Neural cell (in vitro differentiated cells): ENCODE data around the gene SCUBE1. TPM values are rescaled to one million over a fixed set of nuclear protein-coding genes. Genes with fewer than 3 reads are reported as not detected.

ENCODE experiments used
- H2AFZ ChIP-seq: fragments of 200-600, 300-800 bp; sonication (generic), shearing (Covaris generic); 2 replicates; pipeline ENCODE4 v1.6.0; 2014; ENCODE audit warnings: low read depth, mild to moderate bottlenecking, antibody characterized with exemption, low read length, moderate library complexity
- H3F3A ChIP-seq: fragments of 200-600 bp; shearing (Covaris generic); 2 replicates; pipeline ENCODE4 v1.6.1; 2016; ENCODE audit warnings: mild to moderate bottlenecking, moderate library complexity, mixed read lengths, antibody characterized with exemption, low read length; ENCODE audit not compliant: insufficient read depth, poor library complexity, severe bottlenecking
- H3K27ac ChIP-seq: fragments of 200-600, 300-800 bp; sonication (generic), shearing (Covaris generic); 2 replicates; pipeline ENCODE4 v1.5.1; 2014; ENCODE audit warnings: mild to moderate bottlenecking, low read length, moderate library complexity
- H3K27me3 ChIP-seq: fragments of 300-800, 200-600 bp; sonication (generic), shearing (Covaris generic); 2 replicates; pipeline ENCODE4 v1.6.0; 2014; ENCODE audit warnings: mild to moderate bottlenecking, low read depth, low read length, moderate library complexity; ENCODE audit not compliant: insufficient read depth
- H3K36me3 ChIP-seq: fragments of 300-800, 200-600 bp; sonication (generic), shearing (Covaris generic); 2 replicates; pipeline ENCODE4 v1.5.1; 2014; ENCODE audit warnings: mild to moderate bottlenecking, antibody characterized with exemption, low read length, moderate library complexity; ENCODE audit not compliant: insufficient read depth
- H3K4me2 ChIP-seq: fragments of 300-800, 200-600 bp; sonication (generic), shearing (Covaris generic); 2 replicates; pipeline ENCODE4 v1.6.0; 2014; ENCODE audit warnings: mild to moderate bottlenecking, low read length
- H3K4me3 ChIP-seq: fragments of 300-800, 200-600 bp; sonication (generic), shearing (Covaris generic); 2 replicates; pipeline ENCODE4 v1.5.1; 2014; ENCODE audit warnings: mild to moderate bottlenecking, low read length, moderate library complexity
- H3K79me2 ChIP-seq: fragments of 200-600 bp; shearing (Covaris generic); replicated peaks from 2 replicates; pipeline ENCODE4 v1.6.0; 2014; ENCODE audit warnings: mild to moderate bottlenecking, low read length, moderate library complexity; ENCODE audit not compliant: insufficient read depth
- H3K9ac ChIP-seq: fragments of 300-800, 200-600 bp; sonication (generic), shearing (Covaris generic); 2 replicates; pipeline ENCODE4 v1.6.1; 2016; ENCODE audit warnings: mild to moderate bottlenecking, low read length, mixed read lengths
- H3K9me2 ChIP-seq: fragments of 200-600 bp; shearing (Covaris generic); 2 replicates; pipeline ENCODE4 v1.6.1; 2016; ENCODE audit warnings: mild to moderate bottlenecking, low read length, mixed read lengths; ENCODE audit not compliant: insufficient read depth
- H3K9me3 ChIP-seq: fragments of 200-600, 300-800 bp; sonication (generic), shearing (Covaris generic); 2 replicates; pipeline ENCODE4 v1.6.1; 2016; ENCODE audit warnings: mild to moderate bottlenecking, mixed run types, low read length, moderate library complexity, mixed read lengths
- H4K20me1 ChIP-seq: fragments of 200-600 bp; shearing (Covaris generic); 2 replicates; pipeline ENCODE4 v1.6.1; 2016; ENCODE audit warnings: mild to moderate bottlenecking, mixed run types; ENCODE audit not compliant: insufficient read depth
- EP300 ChIP-seq: fragments of 450-650 bp; conservative IDR thresholded peaks from 2 replicates; pipeline ENCODE4 v1.6.1; 2014; ENCODE audit warnings: antibody characterized with exemption, mild to moderate bottlenecking, moderate library complexity; ENCODE audit not compliant: poor library complexity, severe bottlenecking
- EZH2 ChIP-seq: fragments of 200-600, 300-800 bp; shearing (Covaris generic), sonication (generic); IDR thresholded peaks from 2 replicates; pipeline ENCODE4 v1.6.1; 2014; ENCODE audit warnings: antibody characterized with exemption, low read length, borderline replicate concordance, mild to moderate bottlenecking; ENCODE audit not compliant: insufficient read depth, poor library complexity, severe bottlenecking
- MXI1 ChIP-seq: fragments of 450-650 bp; conservative IDR thresholded peaks from 2 replicates; pipeline ENCODE4 v1.6.1; 2014; ENCODE audit warnings: antibody characterized with exemption, mild to moderate bottlenecking; ENCODE audit not compliant: poor library complexity, severe bottlenecking
- POLR2AphosphoS5 ChIP-seq: IDR thresholded peaks from 2 replicates; pipeline ENCODE4 v1.6.1; 2012
- RAD21 ChIP-seq: fragments of 450-650 bp; conservative IDR thresholded peaks from 2 replicates; pipeline ENCODE4 v1.6.1; 2014; ENCODE audit warnings: antibody characterized with exemption, mild to moderate bottlenecking, moderate library complexity
- SMC3 ChIP-seq: fragments of 450-650 bp; conservative IDR thresholded peaks from 2 replicates; pipeline ENCODE4 v1.6.1; 2014; ENCODE audit warnings: antibody characterized with exemption, mild to moderate bottlenecking, moderate library complexity; ENCODE audit not compliant: poor library complexity
- TAF1 ChIP-seq: IDR thresholded peaks from 2 replicates; pipeline ENCODE4 v1.6.1; 2012; ENCODE audit warnings: low read depth
- polyA plus RNA-seq: library from polyadenylated mRNA; depleted of rRNA; stranded (reverse); fragments of >200 nt; gene quantifications from 2 replicates; pipeline ENCODE4 v1.2.3, GENCODE V29; 2014
- TF ChIP-seq, protein P1 (sequence below): fragments of 450-650 bp; IDR thresholded peaks from 2 replicates; pipeline ENCODE4 v1.5.1; 2014; ENCODE audit warnings: antibody characterized with exemption, mild to moderate bottlenecking, moderate library complexity; ENCODE audit not compliant: poor library complexity, severe bottlenecking
- TF ChIP-seq, protein P2 (sequence below): IDR thresholded peaks from 2 replicates; pipeline ENCODE4 v1.6.1; 2012; ENCODE audit warnings: borderline replicate concordance

The SCUBE1 gene
- polyA plus RNA-seq, 1 donor from 2014 or later, result 8.4 TPM

DNA sequence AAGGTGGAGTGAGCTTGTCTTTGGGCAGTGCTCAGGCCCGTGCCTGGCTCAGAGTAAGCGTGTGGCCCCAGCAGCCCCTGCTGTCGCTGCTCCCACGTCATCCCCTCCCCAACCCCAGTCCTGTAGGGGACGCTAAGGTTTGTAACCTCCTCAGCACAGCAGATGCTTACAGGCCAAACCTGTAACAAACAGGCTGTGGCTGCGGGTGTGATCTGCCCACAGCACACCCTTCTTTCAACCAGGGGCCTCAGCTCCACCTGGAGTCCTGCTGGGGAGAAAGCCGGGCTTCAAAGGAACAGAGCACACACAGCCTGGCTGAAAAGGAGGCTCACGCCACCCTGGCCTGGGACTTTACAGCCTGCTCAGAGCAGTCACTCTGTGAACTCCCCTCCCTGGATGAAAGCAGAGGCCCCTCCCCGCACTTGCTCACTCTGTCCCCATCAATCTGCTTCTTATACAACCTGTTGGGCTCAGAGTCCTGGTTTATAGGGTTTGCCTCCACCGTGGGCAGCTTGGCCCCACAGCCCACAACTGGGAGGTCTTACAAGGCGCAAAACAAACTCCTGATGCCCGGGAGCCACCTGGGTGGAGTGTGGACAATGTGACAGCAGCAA is 54.3 kb downstream of the SCUBE1 start:
- H3K36me3 ChIP-seq, result no peaks in the 10 kb centered on the region
- no peaks in the 10 kb centered on the region for H3K79me2 ChIP-seq
- no peaks in the 10 kb centered on the region for H3F3A ChIP-seq
- H3K9me2 ChIP-seq, result no peaks in the 10 kb centered on the region
- no peaks in the 10 kb centered on the region for H3K27me3 ChIP-seq
- TF ChIP-seq SMC3, result no peak
- TF ChIP-seq POLR2AphosphoS5, result no peak
- no peak for TF ChIP-seq TAF1
- TF ChIP-seq, protein P1, sequence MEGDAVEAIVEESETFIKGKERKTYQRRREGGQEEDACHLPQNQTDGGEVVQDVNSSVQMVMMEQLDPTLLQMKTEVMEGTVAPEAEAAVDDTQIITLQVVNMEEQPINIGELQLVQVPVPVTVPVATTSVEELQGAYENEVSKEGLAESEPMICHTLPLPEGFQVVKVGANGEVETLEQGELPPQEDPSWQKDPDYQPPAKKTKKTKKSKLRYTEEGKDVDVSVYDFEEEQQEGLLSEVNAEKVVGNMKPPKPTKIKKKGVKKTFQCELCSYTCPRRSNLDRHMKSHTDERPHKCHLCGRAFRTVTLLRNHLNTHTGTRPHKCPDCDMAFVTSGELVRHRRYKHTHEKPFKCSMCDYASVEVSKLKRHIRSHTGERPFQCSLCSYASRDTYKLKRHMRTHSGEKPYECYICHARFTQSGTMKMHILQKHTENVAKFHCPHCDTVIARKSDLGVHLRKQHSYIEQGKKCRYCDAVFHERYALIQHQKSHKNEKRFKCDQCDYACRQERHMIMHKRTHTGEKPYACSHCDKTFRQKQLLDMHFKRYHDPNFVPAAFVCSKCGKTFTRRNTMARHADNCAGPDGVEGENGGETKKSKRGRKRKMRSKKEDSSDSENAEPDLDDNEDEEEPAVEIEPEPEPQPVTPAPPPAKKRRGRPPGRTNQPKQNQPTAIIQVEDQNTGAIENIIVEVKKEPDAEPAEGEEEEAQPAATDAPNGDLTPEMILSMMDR, result no peak
- TF ChIP-seq EZH2, result no peak
- no peak for TF ChIP-seq RAD21
- TF ChIP-seq, protein P2, sequence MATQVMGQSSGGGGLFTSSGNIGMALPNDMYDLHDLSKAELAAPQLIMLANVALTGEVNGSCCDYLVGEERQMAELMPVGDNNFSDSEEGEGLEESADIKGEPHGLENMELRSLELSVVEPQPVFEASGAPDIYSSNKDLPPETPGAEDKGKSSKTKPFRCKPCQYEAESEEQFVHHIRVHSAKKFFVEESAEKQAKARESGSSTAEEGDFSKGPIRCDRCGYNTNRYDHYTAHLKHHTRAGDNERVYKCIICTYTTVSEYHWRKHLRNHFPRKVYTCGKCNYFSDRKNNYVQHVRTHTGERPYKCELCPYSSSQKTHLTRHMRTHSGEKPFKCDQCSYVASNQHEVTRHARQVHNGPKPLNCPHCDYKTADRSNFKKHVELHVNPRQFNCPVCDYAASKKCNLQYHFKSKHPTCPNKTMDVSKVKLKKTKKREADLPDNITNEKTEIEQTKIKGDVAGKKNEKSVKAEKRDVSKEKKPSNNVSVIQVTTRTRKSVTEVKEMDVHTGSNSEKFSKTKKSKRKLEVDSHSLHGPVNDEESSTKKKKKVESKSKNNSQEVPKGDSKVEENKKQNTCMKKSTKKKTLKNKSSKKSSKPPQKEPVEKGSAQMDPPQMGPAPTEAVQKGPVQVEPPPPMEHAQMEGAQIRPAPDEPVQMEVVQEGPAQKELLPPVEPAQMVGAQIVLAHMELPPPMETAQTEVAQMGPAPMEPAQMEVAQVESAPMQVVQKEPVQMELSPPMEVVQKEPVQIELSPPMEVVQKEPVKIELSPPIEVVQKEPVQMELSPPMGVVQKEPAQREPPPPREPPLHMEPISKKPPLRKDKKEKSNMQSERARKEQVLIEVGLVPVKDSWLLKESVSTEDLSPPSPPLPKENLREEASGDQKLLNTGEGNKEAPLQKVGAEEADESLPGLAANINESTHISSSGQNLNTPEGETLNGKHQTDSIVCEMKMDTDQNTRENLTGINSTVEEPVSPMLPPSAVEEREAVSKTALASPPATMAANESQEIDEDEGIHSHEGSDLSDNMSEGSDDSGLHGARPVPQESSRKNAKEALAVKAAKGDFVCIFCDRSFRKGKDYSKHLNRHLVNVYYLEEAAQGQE, result no peak
- no peak for TF ChIP-seq MXI1
- TF ChIP-seq EP300, result no peak
- no peak overlapping the region for H3K9ac ChIP-seq
- no peak overlapping the region for H3K27ac ChIP-seq
- no peaks in the 10 kb centered on the region for H4K20me1 ChIP-seq
- no peaks in the 10 kb centered on the region for H3K9me3 ChIP-seq
- H3K4me2 ChIP-seq, result no peak overlapping the region
- H2AFZ ChIP-seq, result no peak overlapping the region
- no peak overlapping the region for H3K4me3 ChIP-seq

DNA sequence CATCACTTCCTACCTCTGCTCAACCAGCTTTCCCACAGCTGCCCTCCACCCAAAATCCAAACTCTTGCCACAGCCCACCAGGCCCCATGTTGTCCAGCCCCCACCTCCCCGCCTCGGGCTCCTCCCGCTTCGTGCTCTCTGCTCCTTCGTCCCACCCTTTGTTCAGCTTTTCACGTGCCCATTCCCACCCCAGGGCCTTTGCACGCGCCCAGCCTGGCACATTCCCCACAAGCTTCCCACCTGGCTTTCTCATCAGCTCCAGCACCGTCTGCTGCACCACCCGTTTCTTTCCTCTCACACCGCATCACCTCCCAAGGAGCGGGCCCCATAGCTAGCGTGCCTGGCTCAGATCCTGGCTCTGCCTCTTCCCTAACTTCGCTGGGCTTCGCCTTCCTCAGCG is 54.8 kb downstream of the SCUBE1 start:
- Histone ChIP-seq H3K27me3 (no peaks in the 10 kb centered on the region), H2AFZ (no peak overlapping the region), H3K79me2 (no peaks in the 10 kb centered on the region), H3K36me3 (no peaks in the 10 kb centered on the region), H3K4me2 (no peak overlapping the region), H3K9me3 (no peaks in the 10 kb centered on the region), H4K20me1 (no peaks in the 10 kb centered on the region), H3K9ac (no peak overlapping the region), H3F3A (no peaks in the 10 kb centered on the region), H3K4me3 (no peak overlapping the region), H3K9me2 (no peaks in the 10 kb centered on the region), H3K27ac (no peak overlapping the region)
- TF ChIP-seq SMC3 (no peak), MXI1 (no peak), POLR2AphosphoS5 (no peak)
